Activated naive CD4-positive, alpha-beta T cell treated with anti-CD3 and anti-CD28 coated beads, Interleukin-2, amount 10 ng/mL, durations not matched to agents 5 hours and 36 hours (primary cell): ENCODE data around the gene RWDD3. TPM values are rescaled to one million over a fixed set of nuclear protein-coding genes. Genes with fewer than 3 reads are reported as not detected.

ENCODE experiments used
- total RNA-seq, 2 experiments: library from RNA; stranded (reverse); gene quantifications; one replicate each; pipeline ENCODE4 v1.2.3, GENCODE V29; 2021

RWDD3 gene
- 10 to 100 TPM; 16.1 to 18.6 TPM for total RNA-seq

GRCh38 chr1:95233737-95234500 lies at the start of gene RWDD3:
Gene RWDD3 (plus strand): TSS chr1:95234210. CDS start chr1:95234231, 21 bp downstream.

Other genes with a start within 250 kb of the RWDD3 start
- 1 to 10 TPM; 2.1 to 2.5 TPM for gene ALG14, start 161.3 kb upstream of the RWDD3 start, total RNA-seq
- gene TLCD4, start 116.9 kb upstream of the RWDD3 start, total RNA-seq = under 1 TPM; 0.12 to 0.23 TPM